NCI-H2081 (cell line): Measurements from ENCODE around the gene ASPSCR1.

Experiments
- DNase-seq, 2 experiments: peaks; one replicate each; lab custom pipeline; 2025; lab: John Stamatoyannopoulos, UW

ASPSCR1 gene

DNA sequence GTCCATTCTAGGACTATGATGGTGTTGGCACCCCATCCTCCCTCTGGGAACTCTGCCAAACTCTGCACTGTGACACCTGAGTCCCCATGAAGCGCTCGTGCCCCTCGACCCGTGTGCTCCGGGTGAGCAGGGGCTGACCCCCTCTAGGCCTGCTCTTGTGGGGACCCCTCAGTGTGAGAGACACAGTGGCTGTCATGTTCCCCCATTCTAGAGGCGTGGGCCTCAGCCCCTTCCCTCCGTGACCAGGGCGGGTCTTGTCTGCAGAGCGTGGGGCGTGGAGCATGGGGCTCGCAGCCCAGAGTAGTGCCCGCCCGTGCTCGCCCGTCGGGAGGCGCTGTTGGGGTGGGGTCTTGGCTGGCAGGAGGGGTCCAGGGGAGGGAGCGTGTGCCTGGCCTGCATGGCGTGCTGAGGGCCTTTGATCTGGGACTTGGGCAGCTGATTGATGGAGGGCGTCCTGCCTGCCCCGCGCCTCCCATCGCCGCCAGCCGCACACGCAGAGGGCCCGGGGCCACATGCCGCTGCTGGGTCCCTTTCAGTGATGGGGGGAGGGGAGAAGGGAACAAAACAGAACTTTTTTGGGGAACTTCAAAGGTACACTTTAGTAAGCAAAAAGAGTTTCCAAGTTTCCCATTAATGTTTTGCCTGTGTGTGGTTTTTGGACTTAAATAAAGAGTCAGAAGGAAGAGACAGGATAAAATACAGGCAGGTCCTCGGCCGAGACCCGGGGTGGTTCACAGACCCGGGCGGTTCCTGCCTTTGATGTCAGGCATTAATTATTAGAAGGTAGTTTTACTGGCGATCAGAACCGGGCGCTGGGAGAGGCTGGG is 22.8 kb downstream of the ASPSCR1 start:
- no peak for DNase-seq

- no peak for DNase-seq
These were observed 23.6 kb downstream of the ASPSCR1 start for GRCh38 chr17:82000803-82001570.

DNA sequence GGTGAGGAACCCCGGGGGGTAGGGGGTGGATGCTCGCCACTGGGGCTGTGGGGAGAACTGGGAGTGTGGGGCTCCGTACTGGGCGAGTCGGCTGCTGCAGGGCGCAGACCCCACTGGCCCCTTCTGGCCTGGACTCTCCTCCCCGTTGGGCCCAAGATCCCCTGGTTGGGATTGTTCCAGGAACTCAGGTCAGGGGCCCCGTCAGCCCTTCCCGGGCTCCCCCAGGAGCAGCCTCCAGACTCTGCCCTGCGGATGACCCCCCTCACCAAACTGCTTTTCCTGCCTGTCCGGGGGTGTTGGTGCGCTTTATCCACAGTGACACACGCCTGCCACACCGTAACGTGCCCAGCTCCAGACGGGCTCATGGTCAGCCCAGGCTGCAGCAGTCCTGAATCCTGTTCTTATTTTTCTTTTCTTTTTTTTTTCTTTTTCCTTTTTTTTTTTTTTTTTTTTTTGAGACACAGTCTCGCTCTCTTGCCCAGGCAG is 24.2 kb downstream of the ASPSCR1 start:
- DNase-seq = no peak

DNA sequence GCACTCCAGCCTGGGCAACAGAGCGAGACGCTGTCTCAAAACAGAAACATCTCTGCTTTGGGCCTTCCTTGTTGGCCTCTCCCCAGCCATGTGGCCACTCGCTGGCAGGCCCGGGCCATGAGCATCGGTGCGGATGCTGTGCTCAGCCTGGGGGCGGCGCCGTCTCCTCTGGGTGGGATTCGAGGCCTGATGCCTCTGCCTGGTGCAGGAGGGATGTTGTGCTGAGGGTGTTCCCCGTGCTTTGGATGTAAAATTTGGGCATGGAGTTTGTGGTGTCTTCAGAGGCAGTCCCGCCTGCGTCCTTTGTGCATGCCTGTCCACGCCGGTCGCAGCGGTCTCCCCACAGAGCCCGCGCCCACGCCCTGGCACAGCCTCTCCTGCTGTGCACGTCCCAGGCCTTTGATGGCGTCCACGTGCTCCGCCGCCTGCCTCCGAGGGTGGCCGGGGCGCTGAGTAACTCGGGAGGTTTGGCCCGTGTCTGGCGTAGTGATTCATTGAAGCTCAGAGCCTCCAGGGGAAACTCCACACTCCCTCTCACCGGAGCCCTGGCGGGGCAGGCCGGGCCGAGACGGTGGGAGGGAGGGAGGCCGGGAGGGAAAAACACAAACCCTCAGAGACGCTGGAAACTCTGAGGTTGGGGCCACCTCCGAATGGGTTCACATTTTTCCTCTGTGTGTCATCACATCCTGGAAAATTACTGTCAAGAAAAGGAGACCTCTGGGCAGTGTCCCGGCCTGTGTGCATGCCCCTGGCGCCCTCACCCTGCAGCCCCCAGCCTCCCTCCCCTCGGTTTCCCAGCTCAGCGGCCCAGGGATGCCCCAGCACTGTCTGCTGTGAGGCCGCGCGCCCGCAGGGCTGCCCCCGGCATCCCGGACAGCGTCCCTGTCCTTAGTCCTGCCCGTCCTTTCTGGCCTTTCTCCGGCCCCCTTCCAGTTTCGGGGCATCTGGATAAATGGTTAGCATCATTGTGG is 26.3 kb downstream of the ASPSCR1 start:
- no peak for DNase-seq

- no peak for DNase-seq
These were observed 27.4 kb downstream of the ASPSCR1 start for GRCh38 chr17:82004517-82005455.

- no peak for DNase-seq
These were observed 28.4 kb downstream of the ASPSCR1 start for GRCh38 chr17:82005701-82006348.

GRCh38 chr17:82006468-82007227 is 29.2 kb downstream of the ASPSCR1 start:
- DNase-seq = no peak

GRCh38 chr17:82007228-82007494 is 29.7 kb downstream of the ASPSCR1 start:
- DNase-seq = no peak

DNA sequence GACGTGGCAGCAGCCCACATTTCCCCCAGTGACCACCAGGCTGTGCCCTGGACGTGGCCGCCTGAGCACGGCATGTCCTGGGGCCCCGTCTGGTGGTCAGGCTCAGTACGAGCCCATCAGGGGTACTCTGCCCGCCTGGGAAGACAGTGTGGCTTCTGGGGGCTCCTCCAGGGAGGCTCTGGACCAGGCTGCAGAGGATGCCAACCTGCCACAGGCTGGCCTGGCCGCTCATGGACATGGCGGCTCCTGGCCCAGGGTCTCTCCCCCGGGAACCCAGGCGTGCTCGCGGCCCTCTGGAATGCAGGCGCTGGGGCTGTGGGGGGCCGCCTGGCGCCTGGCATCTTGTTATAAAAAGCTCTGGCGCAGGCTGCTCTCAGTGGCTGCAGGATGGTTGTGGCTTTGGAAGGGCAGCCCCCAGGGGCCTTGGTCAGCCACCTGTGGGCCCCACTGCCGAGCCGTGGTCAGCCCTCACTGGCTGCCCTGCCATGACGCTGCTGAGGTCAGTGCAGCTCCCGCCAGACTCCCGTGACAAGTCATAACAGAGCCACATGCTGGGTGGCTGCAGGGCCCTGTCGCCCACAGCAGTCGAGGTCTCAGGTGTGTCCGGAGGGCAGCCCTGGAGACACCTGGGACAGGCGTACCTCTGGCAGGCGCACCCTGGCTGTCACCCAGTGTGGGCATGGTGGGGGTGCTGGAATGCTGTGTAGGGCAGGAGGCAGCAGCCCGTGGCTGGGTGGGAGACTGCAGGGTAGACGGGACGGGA is 30.2 kb downstream of the ASPSCR1 start:
- no peak for DNase-seq

DNA sequence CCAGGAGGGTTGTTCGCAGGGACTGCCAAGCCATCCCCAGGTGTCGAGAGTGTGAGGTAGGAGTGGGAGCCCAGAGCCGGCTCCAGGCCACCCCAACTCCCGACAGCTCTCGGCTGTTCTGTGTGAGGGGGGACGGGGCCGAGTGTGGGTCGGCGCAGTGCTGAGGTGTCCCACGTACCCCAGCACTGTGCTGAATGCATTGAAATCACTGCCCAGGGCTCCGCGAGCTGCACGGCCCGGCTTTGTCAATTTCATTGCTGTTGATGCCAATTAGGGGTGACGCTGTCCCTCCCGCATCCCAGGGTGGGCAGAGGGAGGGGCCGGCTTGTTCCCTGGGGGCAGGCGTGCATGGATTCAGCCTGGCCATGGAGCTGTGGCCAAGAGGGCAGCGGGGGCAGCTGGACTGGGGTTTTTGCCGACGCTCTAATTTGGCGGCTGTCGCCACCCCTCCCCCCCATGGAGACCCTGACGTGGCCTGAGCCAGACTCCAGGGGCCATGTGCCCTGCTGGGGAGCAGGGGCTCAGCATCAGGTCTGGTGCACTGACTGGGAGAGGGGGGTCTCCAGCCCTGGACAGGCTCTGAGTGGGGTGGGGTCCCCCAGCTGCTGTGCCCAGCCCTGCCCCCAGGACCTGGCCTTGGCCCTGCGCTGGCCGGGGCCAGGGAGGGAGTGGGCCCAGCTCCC is 31.0 kb downstream of the ASPSCR1 start:
- DNase-seq = no peak

GRCh38 chr17:82008941-82009405 is 31.5 kb downstream of the ASPSCR1 start:
- DNase-seq = no peak

- no peak for DNase-seq
These were observed 32.0 kb downstream of the ASPSCR1 start for GRCh38 chr17:82009413-82009812.

DNA sequence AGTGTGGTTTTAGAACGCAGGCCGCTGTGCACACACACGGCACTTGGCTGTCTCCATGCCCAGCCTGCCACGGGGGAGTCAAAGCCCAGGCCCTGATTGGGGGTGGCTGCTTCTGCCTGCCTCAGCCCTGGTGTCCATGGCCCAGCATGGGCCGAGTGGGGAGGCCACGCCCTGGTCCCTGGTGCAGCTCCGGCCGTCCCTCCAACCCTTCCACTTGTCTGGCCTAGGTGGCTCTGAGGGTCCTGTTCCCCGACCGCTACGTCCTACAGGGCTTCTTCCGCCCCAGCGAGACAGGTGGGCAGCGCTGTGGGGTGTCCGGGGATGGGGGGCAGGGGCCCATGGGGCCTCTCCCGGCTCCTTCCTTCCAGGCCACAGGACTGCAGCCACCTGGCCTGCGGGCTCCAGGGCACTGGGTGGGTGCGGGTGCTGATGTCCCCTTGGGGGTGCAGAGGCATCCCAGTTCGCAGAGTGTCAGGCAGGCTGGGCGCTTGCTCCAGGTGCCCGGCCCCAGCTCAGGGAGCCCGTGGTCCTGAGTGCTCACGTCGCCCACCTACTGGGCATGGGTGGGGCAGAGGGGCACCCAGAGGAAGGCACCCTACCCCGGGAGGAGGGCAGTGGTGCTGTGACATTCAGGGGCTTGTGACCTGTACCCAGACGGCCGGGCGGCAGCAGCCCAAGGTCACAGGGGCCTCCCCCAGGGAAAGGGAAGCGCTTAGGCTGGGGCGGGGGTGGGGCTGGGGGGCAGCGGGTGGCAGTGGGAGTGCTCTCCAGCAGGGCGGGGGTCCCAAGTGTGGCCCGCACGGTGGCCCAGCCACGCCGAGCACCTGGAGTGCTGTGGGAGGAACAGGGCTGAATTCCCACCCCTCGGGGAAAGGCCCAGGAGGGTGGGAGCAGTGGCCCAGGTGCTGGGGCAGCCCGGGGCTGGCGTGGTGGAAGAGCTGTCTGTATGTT is 33.4 kb downstream of the ASPSCR1 start:
- DNase-seq = no peak

- no peak for DNase-seq
These were observed 34.3 kb downstream of the ASPSCR1 start for GRCh38 chr17:82011617-82012187.

GRCh38 chr17:82012261-82012639 is 34.8 kb downstream of the ASPSCR1 start:
- DNase-seq = no peak

- DNase-seq = no peak
These were observed 35.3 kb downstream of the ASPSCR1 start for GRCh38 chr17:82012640-82013295.
